ENCODE data around the gene KLRD1. TPM values are rescaled to one million over a fixed set of nuclear protein-coding genes. Genes with fewer than 3 reads are reported as not detected.

KLRD1 gene
- total and polyA plus RNA-seq, 9 donors, result 0.12 to 3.8 (median 1.2) TPM

GRCh38 chr12:10276774-10277173 lies 30.9 kb upstream of the KLRD1 start:
- Histone ChIP-seq H3K36me3 (no peaks in the 10 kb centered on the region), H3K4me3 (no peak overlapping the region), H3K4me1 (ENCODE audit: insufficient read depth) (no peaks in the 10 kb centered on the region), H3K27ac (no peak overlapping the region), H3K27me3 (no peaks in the 10 kb centered on the region), H3K9me3 (no peaks in the 10 kb centered on the region)
- TF ChIP-seq EP300 (IDR thresholded peaks at IDR 0.05) (no peak), POLR2A (IDR thresholded peaks at IDR 0.05) (no peak)
- TF ChIP-seq, protein P1, sequence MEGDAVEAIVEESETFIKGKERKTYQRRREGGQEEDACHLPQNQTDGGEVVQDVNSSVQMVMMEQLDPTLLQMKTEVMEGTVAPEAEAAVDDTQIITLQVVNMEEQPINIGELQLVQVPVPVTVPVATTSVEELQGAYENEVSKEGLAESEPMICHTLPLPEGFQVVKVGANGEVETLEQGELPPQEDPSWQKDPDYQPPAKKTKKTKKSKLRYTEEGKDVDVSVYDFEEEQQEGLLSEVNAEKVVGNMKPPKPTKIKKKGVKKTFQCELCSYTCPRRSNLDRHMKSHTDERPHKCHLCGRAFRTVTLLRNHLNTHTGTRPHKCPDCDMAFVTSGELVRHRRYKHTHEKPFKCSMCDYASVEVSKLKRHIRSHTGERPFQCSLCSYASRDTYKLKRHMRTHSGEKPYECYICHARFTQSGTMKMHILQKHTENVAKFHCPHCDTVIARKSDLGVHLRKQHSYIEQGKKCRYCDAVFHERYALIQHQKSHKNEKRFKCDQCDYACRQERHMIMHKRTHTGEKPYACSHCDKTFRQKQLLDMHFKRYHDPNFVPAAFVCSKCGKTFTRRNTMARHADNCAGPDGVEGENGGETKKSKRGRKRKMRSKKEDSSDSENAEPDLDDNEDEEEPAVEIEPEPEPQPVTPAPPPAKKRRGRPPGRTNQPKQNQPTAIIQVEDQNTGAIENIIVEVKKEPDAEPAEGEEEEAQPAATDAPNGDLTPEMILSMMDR (IDR thresholded peaks at IDR 0.05), result no peak
- intact Hi-C loops (cut with DNase I), result no loop called here
- no peak for DNase-seq
- WGBS, 3 donors, result 71 to 75% (median 72%) methylated on average over 1 of the region's 1 CpG

DNA sequence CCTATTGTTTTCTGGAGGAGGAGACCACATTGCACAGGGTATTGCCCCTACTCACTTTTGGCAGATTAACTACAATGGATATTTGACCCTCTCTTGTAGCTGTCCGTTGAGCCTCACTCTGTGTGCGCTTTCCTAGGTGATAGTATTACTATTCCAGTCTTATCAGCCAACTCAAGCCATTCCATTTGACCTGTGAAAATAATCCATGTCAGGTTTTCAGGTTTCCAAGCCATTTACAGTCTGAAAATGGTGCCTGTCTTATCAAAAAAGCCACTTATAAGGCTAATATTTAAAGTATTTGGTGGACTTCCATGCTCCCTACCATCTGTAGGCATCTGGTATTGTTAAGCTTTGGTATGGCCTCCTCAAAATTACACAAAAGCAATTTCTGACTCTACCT lies 29.6 kb upstream of the KLRD1 start:
- 81 to 85% (median 82%) methylated on average over 2 of the region's 2 CpGs for WGBS, 3 donors
- Histone ChIP-seq H3K4me1 (ENCODE audit: insufficient read depth) (no peaks in the 10 kb centered on the region), H3K36me3 (no peaks in the 10 kb centered on the region), H3K9me3 (no peaks in the 10 kb centered on the region), H3K27me3 (no peaks in the 10 kb centered on the region), H3K4me3 (no peak overlapping the region), H3K27ac (no peak overlapping the region)
- no peak for TF ChIP-seq POLR2A (IDR thresholded peaks at IDR 0.05)
- TF ChIP-seq, protein P1 (IDR thresholded peaks at IDR 0.05), result no peak
- no peak for TF ChIP-seq EP300 (IDR thresholded peaks at IDR 0.05)
- intact Hi-C loops (cut with DNase I), result no loop called here
- DNase-seq, result no peak

DNA sequence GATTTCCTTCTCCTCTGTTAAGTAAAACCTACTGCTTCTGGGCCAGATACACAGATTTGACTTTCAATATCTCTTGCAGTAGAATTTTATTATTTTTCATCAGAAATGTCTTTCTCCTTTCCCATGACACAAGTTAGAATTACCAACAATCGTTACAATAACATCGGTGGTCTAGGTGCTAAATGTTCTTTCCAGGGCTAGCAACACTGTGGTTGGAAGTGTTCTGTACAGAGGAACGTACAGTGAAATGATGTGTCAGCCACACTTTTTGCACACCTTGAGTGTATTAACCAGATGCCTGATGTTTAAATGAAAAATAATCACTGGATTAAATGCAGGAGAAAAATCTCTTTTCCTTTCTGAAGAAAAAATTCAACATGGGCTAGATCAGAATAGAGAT lies 27.7 kb upstream of the KLRD1 start:
- H3K27me3 ChIP-seq, result no peaks in the 10 kb centered on the region
- intact Hi-C loops (cut with DNase I), result no loop called here
- no peak for TF ChIP-seq POLR2A (IDR thresholded peaks at IDR 0.05)
- no peaks in the 10 kb centered on the region for H3K4me1 ChIP-seq (ENCODE audit: insufficient read depth)
- H3K9me3 ChIP-seq, result no peaks in the 10 kb centered on the region
- H3K36me3 ChIP-seq, result no peaks in the 10 kb centered on the region
- H3K27ac ChIP-seq, result no peak overlapping the region
- no peak overlapping the region for H3K4me3 ChIP-seq
- DNase-seq, result no peak
- 89 to 97% (median 90%) methylated on average over 3 of the region's 3 CpGs for WGBS, 3 donors

DNA sequence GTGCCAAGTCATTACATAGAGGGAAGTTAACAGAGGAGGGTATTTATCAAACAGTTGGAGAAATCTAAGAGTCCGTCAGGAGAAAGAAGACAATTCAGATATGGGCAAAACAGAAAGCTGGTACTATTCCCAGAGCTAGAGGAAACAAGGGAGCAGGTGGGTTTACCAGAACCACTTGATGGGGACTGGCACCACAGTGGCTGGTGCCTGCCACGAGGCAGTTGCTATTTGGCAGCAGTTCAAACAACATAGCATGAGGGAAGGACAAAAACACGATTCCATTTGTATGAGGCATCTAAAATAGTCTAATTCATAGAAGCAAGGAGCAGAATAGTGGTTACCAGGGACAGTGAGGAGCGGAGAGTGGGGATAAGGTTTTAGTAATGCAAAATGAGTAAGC lies 24.6 kb upstream of the KLRD1 start:
- no peak overlapping the region for H3K27ac ChIP-seq
- TF ChIP-seq POLR2A (IDR thresholded peaks at IDR 0.05), result no peak
- H3K9me3 ChIP-seq, result no peaks in the 10 kb centered on the region
- no peak overlapping the region for H3K4me3 ChIP-seq
- intact Hi-C loops (cut with DNase I), result no loop called here
- DNase-seq, result no peak
- H3K36me3 ChIP-seq, result no peaks in the 10 kb centered on the region
- no peaks in the 10 kb centered on the region for H3K27me3 ChIP-seq
- no peaks in the 10 kb centered on the region for H3K4me1 ChIP-seq (ENCODE audit: insufficient read depth)
- 41 to 55% (median 48%) methylated on average over 4 of the region's 4 CpGs for WGBS, 3 donors

- WGBS, 3 donors, result 71 to 79% (median 75%) methylated on average over 6 of the region's 6 CpGs
- H3K4me1 ChIP-seq (ENCODE audit: insufficient read depth), result no peaks in the 10 kb centered on the region
- intact Hi-C loops (cut with DNase I), result no loop called here
- TF ChIP-seq POLR2A (IDR thresholded peaks at IDR 0.05), result no peak
- TF ChIP-seq EP300 (IDR thresholded peaks at IDR 0.05), result no peak
- TF ChIP-seq, protein P1 (IDR thresholded peaks at IDR 0.05), result no peak
- no peaks in the 10 kb centered on the region for H3K9me3 ChIP-seq
- no peak overlapping the region for H3K27ac ChIP-seq
- no peak for DNase-seq
- H3K36me3 ChIP-seq, result no peaks in the 10 kb centered on the region
- no peak overlapping the region for H3K4me3 ChIP-seq
- no peaks in the 10 kb centered on the region for H3K27me3 ChIP-seq
Observed at GRCh38 chr12:10285919-10286318, 21.8 kb upstream of the KLRD1 start.
